HAP-1 (cell line): Measurements from ENCODE around the gene VDAC1.
A peak's percentile ranks its signal among the peaks of the same experiment; 100 is the strongest.
"Not testable (repeated sequence)": the region's sequence is repeated elsewhere in the genome, so short reads cannot be mapped to it uniquely, and the experiment has no call there.

Experiments
- DNase-seq, 2 experiments: peaks; one replicate each; pipeline ENCODE4 v3.0.0-alpha.2; 2016 to 2020; ENCODE audit warnings: low spot score in 2 of 2
- H3K27me3 ChIP-seq: fragments of 250-450 bp; sonication (Bioruptor Pico); 2 replicates; pipeline ENCODE4 v1.5.1; 2020; ENCODE audit warnings: low read depth, mild to moderate bottlenecking, moderate library complexity
- H3K36me3 ChIP-seq: fragments of 250-450 bp; sonication (Bioruptor Pico); replicated peaks from 2 replicates; pipeline ENCODE4 v1.5.1; 2020; ENCODE audit warnings: mild to moderate bottlenecking
- H3K4me1 ChIP-seq: fragments of 250-450 bp; sonication (Bioruptor Pico); 2 replicates; pipeline ENCODE4 v1.5.1; 2020; ENCODE audit warnings: mild to moderate bottlenecking
- H3K4me3 ChIP-seq: fragments of 250-450 bp; sonication (Bioruptor Pico); 2 replicates; pipeline ENCODE4 v1.5.1; 2020; ENCODE audit warnings: mild to moderate bottlenecking, moderate library complexity
- H3K9me3 ChIP-seq: fragments of 250-450 bp; sonication (Bioruptor Pico); 2 replicates; pipeline ENCODE4 v1.5.1; 2020; ENCODE audit warnings: mild to moderate bottlenecking, moderate library complexity
- in situ Hi-C: fragments of 300-500 bp; cut with MboI; formaldehyde crosslinking; loops from 3 replicates; pipeline ENCODE4 v1.14.3; 2020; ENCODE audit warnings: low sequenced_read_pairs, inconsistent platforms, mixed read lengths

VDAC1 gene

DNA sequence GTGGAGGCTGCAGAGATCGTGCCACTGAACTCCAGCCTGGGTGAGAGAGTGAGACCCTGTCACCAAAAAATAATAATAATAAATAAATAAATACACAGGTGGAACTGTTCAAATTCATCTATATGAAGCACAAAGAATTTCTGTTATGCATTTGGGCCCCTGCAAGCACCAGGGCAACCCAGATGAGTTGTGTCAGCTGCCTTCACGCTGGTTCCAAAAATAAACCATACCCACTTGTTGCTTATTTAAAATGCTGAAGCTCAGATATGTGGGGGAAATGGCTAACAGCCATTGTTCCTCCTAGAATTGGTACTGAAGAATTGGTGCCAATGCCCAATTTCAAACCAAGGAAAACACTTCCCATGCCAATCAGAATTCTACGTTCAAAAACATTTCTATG is 25.8 kb downstream of the VDAC1 start:
- no peak overlapping the region for H3K4me3 ChIP-seq
- no peaks in the 10 kb centered on the region for H3K4me1 ChIP-seq
- no peaks in the 10 kb centered on the region for H3K9me3 ChIP-seq
- no peaks in the 10 kb centered on the region for H3K27me3 ChIP-seq
- H3K36me3 ChIP-seq: peaks cover 88% of the 10 kb centered on the region
- DNase-seq: no peak
- in situ Hi-C loops: no loop called here

DNA sequence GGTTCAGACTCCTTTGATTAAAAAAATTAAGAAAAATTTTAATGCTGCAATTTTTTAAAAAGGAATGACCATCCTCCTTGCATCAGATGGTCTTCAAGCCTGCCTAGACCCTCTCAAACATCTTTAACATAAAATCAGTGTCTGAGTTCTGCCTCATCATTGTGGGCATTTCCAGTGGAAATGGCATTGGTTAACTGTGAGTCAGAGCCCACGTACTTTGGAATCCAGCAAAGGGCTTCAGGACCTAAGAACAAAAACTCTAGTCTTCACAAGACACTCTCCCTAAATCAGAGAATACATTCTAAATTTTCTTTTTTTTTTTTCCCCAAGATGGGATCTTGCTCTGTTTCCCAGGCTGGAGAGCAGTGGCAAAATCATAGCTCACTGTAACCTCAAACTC is 26.9 kb downstream of the VDAC1 start:
- no peaks in the 10 kb centered on the region for H3K27me3 ChIP-seq
- no peak for DNase-seq
- in situ Hi-C loops: no loop called here
- peaks cover 90% of the 10 kb centered on the region for H3K36me3 ChIP-seq
- no peaks in the 10 kb centered on the region for H3K9me3 ChIP-seq
- no peaks in the 10 kb centered on the region for H3K4me1 ChIP-seq
- H3K4me3 ChIP-seq: no peak overlapping the region

DNA sequence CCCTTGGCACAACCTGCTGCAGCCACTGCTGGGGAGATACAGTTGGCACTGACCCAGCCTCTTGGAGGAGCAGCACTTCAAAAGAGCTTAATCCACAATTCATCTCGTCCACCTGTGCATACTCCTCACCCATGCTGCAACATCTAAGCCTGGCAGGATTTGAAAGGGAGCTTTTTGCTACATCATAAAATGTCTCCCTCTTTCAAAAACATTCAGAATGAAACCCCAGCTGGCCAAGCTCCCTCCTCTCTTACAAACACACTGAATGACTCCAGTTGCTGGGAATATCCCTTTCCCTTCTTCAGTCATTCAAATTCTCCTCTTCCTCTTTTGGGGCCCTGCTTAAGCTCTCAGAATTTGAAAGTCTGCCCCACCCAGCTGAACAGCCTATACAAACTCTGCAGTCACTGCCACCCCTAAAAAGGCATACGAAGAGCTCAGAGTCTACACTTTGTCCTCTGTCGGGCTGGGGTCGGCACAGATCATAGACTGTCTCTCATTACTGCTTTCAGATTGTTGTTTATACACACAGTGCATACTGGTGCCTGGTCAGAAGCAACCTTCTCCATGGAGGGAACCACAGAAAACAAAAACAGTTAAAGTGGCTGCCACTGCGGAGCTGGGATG is 27.5 kb downstream of the VDAC1 start:
- DNase-seq: no peak

DNA sequence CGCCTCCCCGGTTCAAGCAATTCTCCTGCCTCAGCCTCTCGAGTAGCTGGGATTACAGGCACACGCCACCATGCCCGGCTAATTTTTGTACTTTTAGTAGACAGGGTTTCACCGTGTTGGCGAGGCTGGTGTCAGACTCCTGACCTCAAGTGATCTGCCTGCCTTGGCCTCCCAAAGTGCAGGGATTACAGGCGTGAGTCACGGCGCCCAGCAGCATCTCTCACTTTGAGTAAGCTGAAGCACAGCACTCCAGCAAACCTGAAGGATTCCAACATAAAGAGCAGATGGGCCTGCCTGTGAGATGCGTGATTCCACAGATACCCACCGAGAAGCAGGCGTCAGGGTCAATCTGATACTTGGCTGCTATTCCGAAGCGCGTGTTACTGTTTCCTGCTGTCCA is 29.2 kb downstream of the VDAC1 start:
- H3K36me3 ChIP-seq: peaks cover 80% of the 10 kb centered on the region
- in situ Hi-C loops, H3K9me3 ChIP-seq, H3K4me1 ChIP-seq, H3K4me3 ChIP-seq, H3K27me3 ChIP-seq, DNase-seq: not testable (repeated sequence)

More for the DNA sequence above, 27.5 kb downstream of the VDAC1 start:
- Histone ChIP-seq H3K27me3 (no peaks in the 10 kb centered on the region), H3K9me3 (no peaks in the 10 kb centered on the region), H3K36me3 (peaks cover 89% of the 10 kb centered on the region), H3K4me3 (no peak overlapping the region), H3K4me1 (no peaks in the 10 kb centered on the region)
- in situ Hi-C loops: no loop called here

DNA sequence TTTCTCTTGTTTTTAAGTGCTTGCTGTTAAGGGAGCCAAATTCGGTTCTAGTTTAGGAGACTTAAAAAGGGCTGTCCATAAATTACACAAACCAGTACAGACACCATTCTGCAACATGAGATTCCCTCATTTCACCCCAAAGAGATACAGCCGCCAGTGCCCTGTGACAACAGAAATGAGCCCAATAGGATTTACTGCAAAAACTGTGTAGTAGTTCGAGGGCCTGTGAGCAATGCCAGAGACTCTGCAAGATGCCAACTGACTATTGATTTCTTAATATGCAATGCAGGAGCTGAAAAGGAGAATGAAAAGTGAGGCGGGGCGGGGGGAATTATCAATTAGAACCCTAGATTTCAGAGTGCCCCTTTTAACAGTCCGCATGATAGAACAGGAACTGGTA is 30.6 kb downstream of the VDAC1 start:
- no peak for DNase-seq
- H3K4me3 ChIP-seq: no peak overlapping the region
- in situ Hi-C loops: no loop called here
- H3K27me3 ChIP-seq: no peaks in the 10 kb centered on the region
- H3K36me3 ChIP-seq: peaks cover 69% of the 10 kb centered on the region
- H3K4me1 ChIP-seq: peaks cover 2% of the 10 kb centered on the region; the same call in 1 of the 2 replicates
- H3K9me3 ChIP-seq: no peaks in the 10 kb centered on the region

DNA sequence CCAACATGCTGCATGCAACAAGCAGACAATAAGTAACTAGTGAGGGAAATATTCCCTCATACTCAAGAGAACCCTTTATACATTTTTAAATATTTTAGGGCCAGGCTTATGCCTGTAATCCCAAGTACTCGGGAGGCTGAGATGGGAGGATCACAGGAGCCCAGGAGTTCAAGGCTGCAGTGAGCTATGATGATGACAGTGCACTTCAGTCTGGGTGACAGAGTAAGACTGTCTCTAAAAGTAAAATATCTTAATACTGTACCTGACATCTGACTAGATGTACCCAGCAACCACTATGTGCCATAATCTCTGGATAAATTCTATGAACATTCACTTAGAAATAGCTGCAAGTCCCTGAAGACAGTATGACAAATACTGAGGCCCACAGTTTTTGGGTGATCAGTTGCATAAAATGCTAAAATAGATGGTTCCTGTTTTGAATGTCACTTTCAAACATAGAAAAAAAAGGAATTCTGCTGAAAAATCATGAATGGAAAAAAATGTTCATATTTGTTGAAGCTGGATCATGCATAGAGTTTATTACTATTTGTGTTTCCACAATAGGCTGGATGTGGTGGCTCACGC is 34.4 kb downstream of the VDAC1 start:
- H3K36me3 ChIP-seq: peaks cover 41% of the 10 kb centered on the region
- no peak for DNase-seq
- no peaks in the 10 kb centered on the region for H3K9me3 ChIP-seq
- peaks cover 11% of the 10 kb centered on the region for H3K4me1 ChIP-seq
- H3K4me3 ChIP-seq: no peak overlapping the region
- in situ Hi-C loops: no loop called here
- H3K27me3 ChIP-seq: no peaks in the 10 kb centered on the region

DNA sequence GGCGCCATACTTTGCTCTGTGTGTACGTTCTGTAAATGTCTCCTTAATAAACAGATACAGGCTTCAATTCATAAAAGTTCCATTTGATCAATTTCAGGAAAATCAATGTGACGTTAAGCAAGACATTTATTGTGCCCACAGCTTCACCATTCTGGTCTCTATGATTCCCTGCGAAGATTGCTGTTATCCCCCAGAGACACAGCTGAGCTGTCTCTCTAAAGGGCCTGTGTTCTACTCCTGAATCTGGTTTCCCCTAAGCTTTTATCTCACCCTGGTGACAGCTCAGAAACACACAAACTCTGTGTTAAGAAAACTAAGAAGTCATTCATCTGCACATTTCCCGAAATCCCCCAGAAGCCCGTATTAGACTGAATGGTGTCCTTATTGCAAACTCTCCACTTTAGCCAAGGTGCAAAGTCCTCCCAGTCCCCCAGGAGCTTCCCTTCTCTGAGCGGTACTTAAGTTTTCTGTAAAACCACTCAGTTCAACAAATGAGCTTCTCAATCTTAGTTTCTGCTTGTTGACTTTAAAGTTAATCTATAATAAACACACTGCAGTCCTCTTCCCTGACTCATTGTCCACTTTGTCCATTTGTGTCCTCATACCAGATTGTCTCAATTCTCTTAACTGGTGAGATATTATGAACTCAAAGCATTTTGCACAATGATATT is 35.0 kb downstream of the VDAC1 start:
- no peak for DNase-seq
- Histone ChIP-seq H3K9me3 (no peaks in the 10 kb centered on the region), H3K4me1 (peaks cover 11% of the 10 kb centered on the region), H3K36me3 (peaks cover 34% of the 10 kb centered on the region), H3K4me3 (no peak overlapping the region), H3K27me3 (no peaks in the 10 kb centered on the region)
- in situ Hi-C loops: no loop called here

DNA sequence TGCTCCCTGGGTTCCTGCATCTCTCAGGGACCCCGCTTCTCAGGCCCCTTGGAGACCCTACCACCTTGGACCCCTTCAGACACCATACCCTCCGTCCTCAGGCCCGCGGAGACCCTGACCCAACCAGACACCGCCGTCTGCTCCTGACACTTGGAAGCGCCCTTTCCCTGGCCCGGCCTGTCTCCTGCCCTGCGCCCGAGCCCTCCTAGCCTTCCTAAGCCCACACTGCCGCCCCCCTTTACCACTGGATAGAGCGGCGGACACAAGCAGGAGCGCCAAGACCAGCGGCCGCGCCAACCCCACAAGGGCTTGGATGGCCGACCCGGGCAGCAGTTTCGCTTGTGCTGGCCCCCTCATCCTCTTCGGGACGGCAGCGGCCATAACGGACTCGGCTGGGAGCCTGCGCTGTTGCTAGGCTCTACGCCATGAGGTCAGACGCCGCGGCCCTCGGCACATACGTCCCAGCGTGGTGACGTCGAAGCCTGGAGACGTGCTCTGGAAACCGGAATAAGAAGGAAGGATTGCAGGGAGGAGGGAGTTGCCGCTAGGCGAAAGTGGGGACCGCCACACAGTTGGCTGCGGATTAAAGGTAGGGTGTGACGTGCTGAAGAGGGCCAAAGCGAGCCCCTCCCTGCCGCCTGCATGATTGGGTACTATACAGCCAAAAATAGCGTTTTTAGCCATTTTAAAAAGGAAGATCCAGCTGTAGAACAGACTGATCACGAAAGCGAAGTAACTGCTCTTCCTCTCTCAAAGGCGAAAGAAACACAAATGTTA is 36.4 kb downstream of the VDAC1 start, which contains the start of gene C5orf15:
TSS of gene C5orf15 (minus strand) at position 422 of the 777 bp plus-strand sequence. CDS start at position 381, 41 bp downstream.
- no peaks in the 10 kb centered on the region for H3K9me3 ChIP-seq
- H3K27me3 ChIP-seq: no peaks in the 10 kb centered on the region
- peaks cover 11% of the 10 kb centered on the region for H3K4me1 ChIP-seq
- peak within 1 kb of the TSS; percentile 96 for H3K4me3 ChIP-seq
- H3K36me3 ChIP-seq: peaks cover 20% of the 10 kb centered on the region
- in situ Hi-C loops: no loop called here
- DNase-seq: peak; percentile 95 to 99

DNA sequence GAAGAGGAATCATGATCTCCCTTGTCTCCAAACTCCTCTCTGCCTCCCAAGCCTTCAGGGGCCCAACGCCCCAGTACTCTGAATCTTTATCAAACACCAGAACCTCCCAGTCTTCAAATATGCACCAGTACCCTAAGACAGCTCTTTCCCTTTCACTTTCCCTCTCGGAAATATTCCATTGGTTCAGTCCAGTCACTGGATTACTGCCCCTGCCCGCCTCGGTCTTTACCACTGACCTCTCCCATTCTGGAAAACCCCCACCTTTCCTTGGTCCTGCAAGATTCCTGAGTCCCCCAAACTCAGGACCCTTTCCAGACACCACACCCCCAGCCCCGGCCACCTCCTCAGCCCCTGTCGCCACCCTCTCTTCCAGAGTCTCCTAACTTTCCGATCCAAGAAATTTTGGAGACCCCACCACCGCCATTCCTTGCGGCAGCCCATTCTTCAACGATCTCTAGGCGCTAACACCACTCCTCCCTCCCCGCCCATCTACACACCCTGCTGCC is 37.0 kb downstream of the VDAC1 start:
- peaks cover 11% of the 10 kb centered on the region for H3K4me1 ChIP-seq
- peak in 1 of 2 experiments; percentile 44 for DNase-seq
- H3K27me3 ChIP-seq: no peaks in the 10 kb centered on the region
- H3K4me3 ChIP-seq: peak overlapping the region; percentile 96
- in situ Hi-C loops: no loop called here
- H3K9me3 ChIP-seq: no peaks in the 10 kb centered on the region
- peaks cover 14% of the 10 kb centered on the region for H3K36me3 ChIP-seq

DNA sequence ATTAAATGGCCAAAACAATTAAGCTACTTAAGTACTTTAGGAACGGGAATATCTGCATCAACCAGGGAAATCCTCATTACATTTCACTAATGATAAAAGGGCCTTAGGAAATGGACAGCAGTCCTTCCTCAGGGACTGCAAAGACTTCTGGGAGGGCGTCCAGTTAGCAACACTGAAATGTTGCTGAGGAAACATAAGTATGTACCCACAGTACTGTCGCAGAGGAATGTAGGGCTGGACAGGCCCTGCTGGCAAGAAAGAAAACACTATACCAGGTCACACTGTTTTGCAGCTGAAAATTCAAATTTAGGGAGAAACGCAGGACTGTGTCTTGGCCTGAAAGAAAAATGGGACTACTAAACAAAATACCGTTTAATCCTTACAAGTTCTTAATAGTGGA is 37.7 kb downstream of the VDAC1 start:
- H3K4me3 ChIP-seq: peak overlapping the region; percentile 96
- in situ Hi-C loops: no loop called here
- peaks cover 11% of the 10 kb centered on the region for H3K4me1 ChIP-seq
- no peaks in the 10 kb centered on the region for H3K9me3 ChIP-seq
- no peak for DNase-seq
- no peaks in the 10 kb centered on the region for H3K27me3 ChIP-seq
- H3K36me3 ChIP-seq: peaks cover 11% of the 10 kb centered on the region

DNA sequence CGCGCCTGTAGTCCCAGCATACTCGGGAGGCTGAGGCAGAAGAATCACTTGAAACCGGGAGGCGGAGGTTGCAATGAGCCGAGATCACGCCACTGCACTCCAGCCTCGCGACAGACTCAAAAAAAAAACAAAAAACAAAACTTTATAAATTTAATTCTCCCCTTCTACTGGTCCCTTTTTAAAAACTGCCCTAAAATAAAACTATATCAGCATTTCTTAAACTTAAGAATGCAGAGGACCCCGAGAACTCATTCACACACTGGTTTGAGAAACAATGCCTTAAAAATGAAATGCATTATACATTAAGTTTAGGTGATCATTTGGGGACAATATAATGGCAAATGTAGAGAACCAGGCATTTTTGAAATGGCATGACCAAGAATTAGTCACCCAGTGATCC is 38.7 kb downstream of the VDAC1 start:
- H3K36me3 ChIP-seq: peaks cover 3% of the 10 kb centered on the region
- H3K4me1 ChIP-seq: peaks cover 11% of the 10 kb centered on the region
- no peak for DNase-seq
- H3K9me3 ChIP-seq: no peaks in the 10 kb centered on the region
- in situ Hi-C loops: no loop called here
- H3K4me3 ChIP-seq: no peak overlapping the region
- no peaks in the 10 kb centered on the region for H3K27me3 ChIP-seq

DNA sequence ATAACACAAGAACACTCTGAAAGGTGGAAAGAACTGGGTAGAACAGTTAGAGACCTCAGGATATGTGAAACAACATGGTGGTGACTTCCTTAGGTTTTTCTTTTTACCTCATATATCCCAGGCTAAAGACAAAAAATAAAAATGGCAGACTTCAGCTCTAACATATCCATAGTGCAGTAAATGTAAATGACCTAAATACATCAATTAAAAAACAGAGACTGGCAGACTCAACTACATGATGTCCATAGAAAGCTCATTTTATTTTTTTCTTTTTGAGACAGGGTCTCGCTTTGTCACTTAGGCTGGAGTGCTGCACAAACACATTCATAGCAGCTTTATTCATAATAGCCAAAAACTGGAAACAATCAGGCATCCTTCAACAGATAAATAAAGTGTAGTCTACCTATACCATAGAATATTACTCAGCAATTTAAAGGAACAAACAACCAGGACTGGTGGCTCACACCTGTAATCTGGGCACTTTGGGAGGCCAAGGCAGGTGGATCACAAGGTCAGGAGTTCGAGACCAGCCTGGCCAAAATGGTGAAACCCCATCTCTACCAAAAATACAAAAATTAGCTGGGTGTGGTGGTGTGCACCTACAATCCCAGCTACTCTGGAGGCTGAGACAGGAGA is 41.2 kb downstream of the VDAC1 start:
- Histone ChIP-seq H3K36me3 (peaks cover 15% of the 10 kb centered on the region), H3K27me3 (no peaks in the 10 kb centered on the region), H3K4me1 (peaks cover 8% of the 10 kb centered on the region), H3K9me3 (no peaks in the 10 kb centered on the region), H3K4me3 (no peak overlapping the region)
- no peak for DNase-seq
- in situ Hi-C loops: no loop called here

DNA sequence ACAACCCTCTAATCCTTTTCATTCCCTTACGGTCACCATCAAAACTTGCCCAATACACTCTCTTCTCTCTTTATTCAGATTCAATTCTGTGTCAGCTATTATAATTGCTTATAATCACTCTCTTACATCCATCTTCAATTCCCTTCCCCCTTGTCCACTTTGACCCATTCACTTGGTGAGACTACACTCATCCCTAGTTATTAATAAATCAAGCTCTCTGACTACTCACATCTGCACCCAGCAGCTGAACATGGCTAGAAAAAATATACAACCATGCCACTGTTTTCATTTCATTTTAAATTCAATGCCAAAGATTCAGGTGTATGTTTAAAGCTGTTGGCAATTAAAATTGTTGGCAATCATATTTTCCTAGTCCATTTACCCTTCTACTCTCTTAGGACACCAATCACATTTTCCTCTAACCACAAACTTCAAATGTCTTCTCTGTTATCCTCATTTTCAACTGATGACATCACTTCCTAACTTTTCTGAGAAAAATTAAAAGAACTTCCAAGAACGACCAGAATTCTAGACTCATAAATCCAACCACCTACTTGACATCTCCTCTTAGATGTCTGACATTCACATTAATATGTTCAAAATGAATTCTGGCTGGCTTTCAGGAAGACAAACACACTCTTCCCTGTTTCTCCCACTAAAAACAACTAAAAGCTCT is 41.8 kb downstream of the VDAC1 start:
- H3K4me3 ChIP-seq: no peak overlapping the region
- H3K4me1 ChIP-seq: peaks cover 8% of the 10 kb centered on the region
- H3K27me3 ChIP-seq: no peaks in the 10 kb centered on the region
- DNase-seq: no peak
- H3K36me3 ChIP-seq: peaks cover 14% of the 10 kb centered on the region
- in situ Hi-C loops: no loop called here
- H3K9me3 ChIP-seq: no peaks in the 10 kb centered on the region
